GM19395 (cell line): ENCODE results near the gene CCDC187.

Experiments used
- ATAC-seq: cut with Tn5 transposase; IDR thresholded peaks from one replicate; pipeline ENCODE4 v1.9.1; 2021; ENCODE audit warnings: mild to moderate bottlenecking, moderate library complexity; ENCODE audit not compliant: unreplicated experiment

Gene CCDC187

DNA sequence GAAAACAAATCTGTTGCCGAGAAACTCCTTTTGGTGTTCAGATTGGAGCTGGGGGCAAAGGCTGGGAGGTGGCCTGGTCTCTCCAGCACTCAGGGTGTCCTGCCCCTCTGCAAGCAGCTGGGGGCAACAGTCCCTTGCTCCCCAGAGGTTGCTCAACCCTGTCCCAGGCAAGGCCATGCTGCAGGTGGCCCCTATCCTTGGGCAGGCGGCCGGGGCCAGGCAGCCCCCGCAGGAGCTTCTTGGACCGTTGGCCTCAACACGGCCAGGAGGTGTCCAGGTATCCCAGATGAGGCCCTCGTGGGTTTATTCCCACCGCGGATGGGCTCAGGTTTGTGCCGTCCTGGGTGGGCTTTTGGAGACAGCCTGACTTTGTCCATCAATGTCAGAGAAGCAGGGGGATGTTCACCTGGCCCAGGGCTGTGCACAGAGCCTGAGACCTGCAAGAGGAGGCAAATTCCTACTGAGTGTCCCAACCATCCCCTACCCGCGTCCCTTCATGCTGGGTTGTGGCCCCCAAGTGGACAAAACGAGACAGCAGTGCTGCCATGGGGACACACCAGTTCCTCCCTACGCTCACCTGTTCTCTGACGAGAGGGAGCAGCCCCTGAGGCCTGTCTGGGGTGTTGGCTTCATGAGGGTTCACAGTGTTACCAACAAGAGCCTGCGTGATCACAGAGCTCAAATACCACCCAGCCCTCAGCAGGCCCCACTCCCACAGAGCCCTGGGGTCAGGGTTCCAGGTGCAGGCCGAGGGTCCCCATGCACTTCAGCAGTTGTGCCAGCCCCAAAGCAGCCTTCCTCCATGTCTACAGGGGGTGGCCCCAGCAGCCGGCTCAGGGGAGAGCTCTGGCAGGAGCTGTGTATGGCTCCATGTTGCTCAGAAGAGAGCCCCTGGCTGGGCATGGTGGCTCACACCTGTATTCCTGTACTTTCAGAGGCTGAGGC, 9.5 kb upstream of the CCDC187 start:
- ATAC-seq, result no peak

DNA sequence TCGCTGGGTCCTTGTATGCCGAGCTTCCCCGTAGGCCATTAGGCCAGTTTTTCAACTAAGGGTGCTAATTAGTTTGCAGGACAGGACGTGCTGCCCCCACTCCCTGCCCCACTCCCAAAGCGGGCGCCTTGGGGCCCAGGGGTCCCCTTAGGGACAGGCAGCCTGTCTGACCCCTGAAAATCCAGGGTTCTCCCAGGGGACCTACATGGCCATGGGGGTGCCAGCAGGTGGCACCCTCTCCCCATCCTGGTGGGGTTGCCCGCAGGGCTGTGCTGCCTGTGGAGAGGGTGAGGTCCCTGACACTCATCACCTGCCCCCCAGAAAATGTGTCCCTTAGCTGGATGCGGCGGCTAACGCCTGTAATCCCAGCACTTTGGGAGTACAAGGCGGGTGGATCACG, 8.5 kb upstream of the CCDC187 start:
- ATAC-seq, result no peak

DNA sequence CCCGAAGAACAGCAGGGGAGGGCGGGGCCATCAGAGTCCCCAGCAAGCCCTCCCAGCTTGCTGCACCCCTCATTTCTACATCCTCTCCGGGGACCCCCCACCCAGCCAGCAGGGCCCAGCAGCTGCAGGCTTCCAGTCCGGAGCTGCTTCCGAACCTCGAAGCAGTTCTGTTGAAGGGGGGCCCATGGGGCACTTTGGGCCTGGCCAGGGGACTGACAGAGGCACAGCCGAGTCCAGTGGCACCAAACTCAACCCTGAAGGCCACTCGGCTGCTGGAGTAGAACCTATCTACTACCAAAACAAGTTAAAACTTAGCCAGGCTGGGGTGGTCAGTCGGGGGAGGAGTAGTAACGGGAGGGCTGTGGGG, 8.1 kb upstream of the CCDC187 start:
- ATAC-seq, result no peak

DNA sequence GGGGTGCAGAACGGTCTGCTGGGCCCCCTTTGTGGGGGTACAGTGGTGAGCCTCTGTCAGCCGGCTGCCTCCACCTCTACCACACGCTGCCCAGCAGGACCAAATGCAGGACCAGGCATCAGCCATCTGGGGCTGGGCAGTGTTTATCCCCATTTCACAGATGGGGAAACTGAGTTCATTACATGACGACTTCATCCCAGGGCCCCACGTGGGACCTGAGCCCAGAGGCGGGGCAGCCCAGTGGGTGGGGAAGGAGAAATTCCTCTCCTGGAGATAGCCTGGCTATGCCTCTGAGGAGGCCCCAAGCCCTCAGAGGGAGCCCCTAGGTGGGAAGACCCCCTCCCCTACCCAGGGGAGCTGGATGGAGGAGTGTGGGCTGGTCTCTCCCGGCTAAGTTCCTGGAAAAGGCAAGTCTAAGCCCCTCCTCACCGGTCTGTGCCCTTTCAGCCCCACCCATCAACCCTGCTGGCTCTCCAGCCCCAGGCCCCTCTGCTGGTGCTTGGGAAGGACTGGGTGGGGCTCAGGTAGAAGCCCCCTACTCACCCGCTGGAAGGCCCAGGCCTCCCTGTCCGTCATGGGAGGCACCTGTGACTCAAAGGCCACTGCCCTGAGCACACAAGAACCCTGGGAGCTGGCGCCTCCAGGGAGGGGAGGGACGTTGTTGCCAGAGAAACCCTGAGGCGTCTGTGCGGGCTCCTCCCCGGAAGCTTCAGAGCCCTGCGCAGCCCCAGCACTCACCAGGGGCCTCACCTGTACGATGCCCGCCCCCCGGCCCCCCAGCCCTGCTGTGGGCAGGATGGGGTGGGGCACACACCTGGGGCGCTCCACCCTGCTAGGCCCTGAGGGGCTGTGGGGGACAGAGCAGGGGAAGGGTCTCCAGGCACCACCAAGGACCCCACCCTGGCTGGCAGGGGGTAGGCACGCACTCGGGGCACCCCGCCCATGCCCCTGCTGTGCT, 7.4 kb upstream of the CCDC187 start:
- no peak for ATAC-seq

DNA sequence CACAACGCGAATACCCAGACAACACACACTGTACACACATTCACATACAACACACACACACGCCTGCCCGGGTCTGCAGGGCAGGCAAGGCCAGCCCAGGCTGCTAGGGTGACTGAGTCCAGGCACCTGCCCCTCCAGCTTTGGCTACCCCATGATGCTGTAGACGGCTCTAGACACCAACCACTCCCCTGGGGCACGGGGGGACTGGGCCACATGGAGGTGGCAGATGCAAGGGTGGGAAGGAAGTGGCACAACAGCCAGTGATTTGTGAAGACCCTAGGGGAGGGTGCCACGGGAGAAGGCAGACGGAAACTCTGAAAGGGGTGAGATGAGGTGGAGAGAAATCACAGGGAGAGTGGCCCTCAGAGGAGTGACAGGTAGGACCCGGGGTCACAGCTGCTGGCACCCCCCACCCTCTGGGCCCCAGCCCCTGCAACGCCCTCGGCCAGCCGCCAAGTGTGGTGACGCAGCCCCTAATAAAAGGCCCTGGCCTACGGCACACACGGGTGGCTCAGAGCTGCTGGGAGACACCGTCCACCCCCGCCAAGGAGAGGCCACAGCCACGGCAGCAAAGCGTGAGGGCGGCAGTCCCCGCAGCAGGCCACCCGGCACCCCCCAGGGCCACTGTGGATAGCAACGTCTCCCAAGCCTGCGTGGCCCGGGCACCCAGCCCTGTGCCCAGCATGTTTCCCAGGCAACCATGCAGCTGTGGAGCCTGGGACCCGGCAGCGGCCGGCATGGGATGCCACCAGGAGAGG, 6.6 kb upstream of the CCDC187 start:
- no peak for ATAC-seq

DNA sequence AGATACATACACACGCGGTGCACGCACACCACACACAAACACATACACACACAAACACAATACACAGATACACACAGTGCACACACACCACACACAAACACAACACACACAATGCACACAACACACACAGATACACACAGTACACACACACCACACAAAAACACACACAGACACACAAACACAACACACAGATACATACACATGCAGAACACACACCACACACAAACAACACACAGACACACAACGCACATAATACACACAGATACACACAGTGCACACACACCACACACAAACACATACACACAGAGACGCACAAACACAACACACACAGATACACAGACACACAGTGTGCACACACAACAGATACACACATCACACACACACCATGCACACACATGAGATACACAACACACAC, 5.9 kb upstream of the CCDC187 start:
- ATAC-seq, result no peak

GRCh38 chr9:136309101-136309801, 5.4 kb upstream of the CCDC187 start:
- no peak for ATAC-seq

- ATAC-seq, result no peak
These were observed 4.8 kb upstream of the CCDC187 start for GRCh38 chr9:136308702-136309053.

DNA sequence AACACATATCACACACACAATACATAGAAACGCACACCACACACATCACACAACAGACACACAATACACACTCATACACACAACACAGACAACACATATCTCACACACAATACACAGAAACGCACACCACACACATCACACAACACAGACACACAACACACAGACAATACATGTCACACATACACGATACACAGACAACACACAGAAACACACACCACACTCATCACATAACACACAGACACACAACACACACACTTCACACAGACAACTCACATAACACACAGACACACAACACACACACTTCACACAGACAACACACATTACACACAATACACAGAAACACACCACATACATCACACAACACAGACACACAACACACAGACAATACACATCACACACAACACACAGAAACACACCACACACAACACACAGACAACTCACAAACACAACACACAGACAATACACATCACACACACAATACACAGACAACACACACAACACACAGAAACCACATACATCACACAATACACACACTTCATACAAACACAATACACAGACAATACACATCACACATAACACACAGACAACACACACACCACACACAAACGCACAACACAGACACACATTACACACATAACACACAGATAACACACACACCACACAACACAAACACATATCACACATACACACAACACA, 4.3 kb upstream of the CCDC187 start:
- ATAC-seq, result no peak

DNA sequence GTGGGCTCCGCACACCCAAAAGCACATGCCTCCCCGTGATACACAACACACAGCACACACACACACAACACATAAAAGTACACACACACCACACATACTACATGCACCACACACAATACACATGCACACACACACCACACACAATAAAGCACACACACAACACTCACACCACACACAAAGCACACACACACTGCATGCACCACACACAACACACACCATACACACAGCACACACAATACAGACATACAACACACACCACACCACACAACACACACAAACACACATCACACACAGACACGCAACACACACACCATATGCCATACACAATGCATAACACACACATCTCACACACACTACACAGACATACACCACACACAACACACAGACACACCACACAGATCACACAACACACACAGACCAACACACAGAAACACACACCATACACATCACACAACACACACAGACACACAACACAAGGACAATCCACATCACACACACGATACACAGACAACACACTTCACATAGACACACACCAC, 3.4 kb upstream of the CCDC187 start:
- no peak for ATAC-seq

DNA sequence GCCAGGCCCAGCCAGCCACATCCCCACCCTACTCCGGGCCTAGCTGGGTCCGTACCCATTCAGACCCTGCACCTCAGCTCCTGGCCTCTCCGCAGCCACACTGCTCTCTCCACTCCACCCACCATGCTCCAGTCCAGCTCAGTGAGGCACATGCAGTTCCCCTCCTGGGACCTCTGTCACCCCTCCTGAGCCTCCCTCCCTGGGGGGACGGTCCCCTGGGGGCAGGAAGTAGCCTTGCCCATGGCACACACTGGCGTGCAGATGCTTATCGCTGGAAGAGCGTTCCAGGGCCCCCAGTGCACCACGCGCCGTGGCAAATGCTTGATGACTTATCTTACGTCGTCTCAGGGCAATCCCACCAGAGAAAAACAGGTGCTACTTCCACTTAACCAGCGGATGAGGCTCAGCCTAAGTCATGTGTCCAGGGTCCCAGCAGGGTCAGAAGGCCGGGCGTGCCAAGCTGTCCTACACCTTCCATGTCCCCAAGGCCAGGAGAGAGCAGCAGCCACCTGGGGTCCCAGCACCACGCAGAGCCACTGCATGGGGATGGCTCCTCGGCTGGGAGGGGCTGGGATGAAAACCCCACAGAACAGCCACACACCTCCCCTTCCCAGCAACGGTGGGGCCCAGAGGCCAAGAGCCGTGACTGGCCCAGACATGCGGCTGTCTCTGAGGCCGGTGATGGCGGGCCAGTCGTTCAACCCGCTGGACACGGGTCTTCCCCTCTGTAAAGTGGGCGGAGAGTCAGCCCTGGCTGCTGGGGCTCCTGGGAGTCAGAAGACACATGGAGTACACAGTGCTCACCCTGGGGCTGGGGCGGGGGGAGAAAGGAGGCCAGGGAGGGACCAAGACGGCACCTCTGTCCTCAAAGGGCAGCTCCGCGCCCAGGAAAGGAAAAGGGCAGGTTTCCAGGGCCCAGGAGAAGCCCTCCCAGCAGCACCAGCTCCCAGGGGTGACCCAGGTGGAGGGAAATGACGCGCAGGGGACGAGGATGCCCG, 2.6 kb upstream of the CCDC187 start:
- no peak for ATAC-seq

GRCh38 chr9:136305804-136306203, 1.9 kb upstream of the CCDC187 start:
- ATAC-seq, result no peak

- ATAC-seq, result no peak
These were observed 1.1 kb upstream of the CCDC187 start for GRCh38 chr9:136304981-136305380.

- ATAC-seq, result no peak
These were observed 562 bp upstream of the CCDC187 start for GRCh38 chr9:136304456-136304855.

DNA sequence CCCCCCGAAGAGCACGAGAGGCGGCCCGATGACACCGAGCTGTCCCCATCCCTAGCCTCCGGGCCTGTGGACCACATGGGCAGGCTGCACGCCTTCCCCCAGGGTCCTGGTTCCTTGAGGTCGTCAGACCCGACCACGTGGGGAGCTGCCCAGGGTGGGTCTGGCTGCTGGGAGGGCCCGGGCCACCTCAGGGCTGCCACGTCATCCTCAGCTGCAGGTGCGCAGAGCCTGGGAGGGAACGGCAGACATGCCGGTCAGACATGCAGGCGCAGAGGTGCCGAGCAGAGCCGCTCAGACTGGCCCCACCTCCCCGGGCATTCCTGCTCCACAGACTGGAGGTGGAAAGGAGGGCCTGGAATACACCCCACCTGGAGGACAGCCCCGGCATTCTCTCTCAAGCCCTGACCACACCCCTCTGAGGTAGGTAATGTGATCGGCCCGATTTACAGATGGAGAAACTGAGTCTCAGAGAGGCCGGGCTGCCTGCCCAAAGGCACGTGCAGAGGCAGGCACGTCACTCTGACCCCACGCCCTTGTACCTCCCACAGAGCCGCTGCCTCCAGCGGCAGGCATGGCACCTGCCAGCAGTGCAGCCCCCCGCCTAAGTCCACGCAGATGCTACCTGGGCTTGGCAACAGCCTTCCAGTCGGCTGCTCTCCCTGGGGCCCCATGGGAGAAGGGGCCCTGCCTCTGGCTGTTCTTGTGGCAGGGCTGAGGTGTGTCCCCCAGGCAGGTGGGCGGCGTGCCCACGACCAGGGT, 649 bp downstream of the CCDC187 start:
- no peak for ATAC-seq

GRCh38 chr9:136302527-136302926, 1.4 kb downstream of the CCDC187 start:
- no peak for ATAC-seq

DNA sequence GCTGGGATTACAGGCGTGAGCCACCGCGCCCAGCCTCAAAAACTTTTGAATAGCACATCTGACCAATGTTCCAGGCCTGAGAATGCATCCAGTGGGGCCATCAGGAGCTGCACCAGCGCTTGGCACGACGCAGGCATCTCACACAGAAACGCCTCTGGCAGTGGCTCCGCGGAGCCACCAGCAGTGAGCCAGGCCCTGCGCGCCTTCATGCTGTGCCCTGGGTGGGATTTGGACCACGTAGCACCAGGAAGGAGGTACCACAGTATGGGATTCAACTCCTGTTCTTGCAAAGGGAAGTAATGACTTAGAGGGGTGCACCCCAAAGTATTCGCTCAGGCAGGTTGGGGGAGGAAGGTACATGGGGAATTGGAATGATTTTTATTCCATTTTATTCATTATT, 3.0 kb downstream of the CCDC187 start:
- no peak for ATAC-seq
